GM21825 (cell line): Measurements from ENCODE around the gene SLC5A2.
A peak's percentile ranks its signal among the peaks of the same experiment; 100 is the strongest.

Experiments used
- ATAC-seq: cut with Tn5 transposase; IDR thresholded peaks from one replicate; pipeline ENCODE4 v1.9.1; 2021; ENCODE audit warnings: mild to moderate bottlenecking, moderate library complexity; ENCODE audit not compliant: unreplicated experiment

The SLC5A2 gene

GRCh38 chr16:31459687-31460581 is 23.0 kb upstream of the SLC5A2 start:
- ATAC-seq: peak; percentile 63

GRCh38 chr16:31460582-31461002 is 22.3 kb upstream of the SLC5A2 start:
- ATAC-seq: no peak

GRCh38 chr16:31461201-31461920 is 21.6 kb upstream of the SLC5A2 start:
- no peak for ATAC-seq

- ATAC-seq: no peak
Measured at GRCh38 chr16:31461921-31462804, 20.8 kb upstream of the SLC5A2 start.

- ATAC-seq: no peak
Measured at GRCh38 chr16:31464348-31464769, 18.6 kb upstream of the SLC5A2 start.

GRCh38 chr16:31464781-31465260 is 18.1 kb upstream of the SLC5A2 start:
- ATAC-seq: no peak

GRCh38 chr16:31465788-31466370 is 17.0 kb upstream of the SLC5A2 start:
- no peak for ATAC-seq

- no peak for ATAC-seq
Measured at GRCh38 chr16:31466381-31466841, 16.5 kb upstream of the SLC5A2 start.

- ATAC-seq: peak; percentile 68
Measured at GRCh38 chr16:31467151-31467773, 15.7 kb upstream of the SLC5A2 start.

- no peak for ATAC-seq
Measured at GRCh38 chr16:31467858-31468257, 15.1 kb upstream of the SLC5A2 start.

- no peak for ATAC-seq
Measured at GRCh38 chr16:31470615-31471014, 12.3 kb upstream of the SLC5A2 start.

- ATAC-seq: no peak
Measured at GRCh38 chr16:31471241-31471874, 11.6 kb upstream of the SLC5A2 start.

- no peak for ATAC-seq
Measured at GRCh38 chr16:31471875-31472708, 10.8 kb upstream of the SLC5A2 start, which contains the start of gene TGFB1I1. TSS of gene TGFB1I1 (plus strand) at chr16:31472152. CDS start at chr16:31472189, 37 bp downstream.

- ATAC-seq: no peak
Measured at GRCh38 chr16:31472709-31473203, 10.2 kb upstream of the SLC5A2 start.

- ATAC-seq: no peak
Measured at GRCh38 chr16:31473264-31473984, 9.5 kb upstream of the SLC5A2 start.

GRCh38 chr16:31474173-31474714 is 8.7 kb upstream of the SLC5A2 start:
- no peak for ATAC-seq
